ENCODE data around the gene TOM1.

DNA sequence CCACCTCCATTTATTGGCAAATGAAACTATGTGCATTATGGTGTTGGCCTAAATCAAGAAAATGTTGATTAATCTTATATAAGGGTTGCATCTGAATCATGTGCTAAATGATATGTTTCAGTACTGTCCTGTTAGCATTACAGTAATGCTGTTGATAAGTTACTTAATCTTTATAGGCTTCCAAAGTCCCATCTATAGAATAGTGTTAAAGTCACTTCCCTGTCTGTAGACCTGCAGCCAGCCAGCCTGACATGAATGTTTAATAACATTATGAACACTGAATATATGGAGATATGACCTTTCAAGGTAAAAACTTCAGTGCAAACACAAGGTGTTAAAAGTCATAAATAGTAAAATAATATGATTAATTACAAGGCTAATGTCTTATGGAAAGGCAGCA is 3.6 kb upstream of the TOM1 start:
- TF ChIP-seq, protein P1, sequence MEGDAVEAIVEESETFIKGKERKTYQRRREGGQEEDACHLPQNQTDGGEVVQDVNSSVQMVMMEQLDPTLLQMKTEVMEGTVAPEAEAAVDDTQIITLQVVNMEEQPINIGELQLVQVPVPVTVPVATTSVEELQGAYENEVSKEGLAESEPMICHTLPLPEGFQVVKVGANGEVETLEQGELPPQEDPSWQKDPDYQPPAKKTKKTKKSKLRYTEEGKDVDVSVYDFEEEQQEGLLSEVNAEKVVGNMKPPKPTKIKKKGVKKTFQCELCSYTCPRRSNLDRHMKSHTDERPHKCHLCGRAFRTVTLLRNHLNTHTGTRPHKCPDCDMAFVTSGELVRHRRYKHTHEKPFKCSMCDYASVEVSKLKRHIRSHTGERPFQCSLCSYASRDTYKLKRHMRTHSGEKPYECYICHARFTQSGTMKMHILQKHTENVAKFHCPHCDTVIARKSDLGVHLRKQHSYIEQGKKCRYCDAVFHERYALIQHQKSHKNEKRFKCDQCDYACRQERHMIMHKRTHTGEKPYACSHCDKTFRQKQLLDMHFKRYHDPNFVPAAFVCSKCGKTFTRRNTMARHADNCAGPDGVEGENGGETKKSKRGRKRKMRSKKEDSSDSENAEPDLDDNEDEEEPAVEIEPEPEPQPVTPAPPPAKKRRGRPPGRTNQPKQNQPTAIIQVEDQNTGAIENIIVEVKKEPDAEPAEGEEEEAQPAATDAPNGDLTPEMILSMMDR (IDR thresholded peaks at IDR 0.05; ENCODE audit: insufficient read depth, low read depth, low read length) = no peak
- no peak for TF ChIP-seq EZH2 (IDR thresholded peaks at IDR 0.05; ENCODE audit: insufficient read depth, low read length)
